ENCODE measurements around the gene TMEM120A.

DNA sequence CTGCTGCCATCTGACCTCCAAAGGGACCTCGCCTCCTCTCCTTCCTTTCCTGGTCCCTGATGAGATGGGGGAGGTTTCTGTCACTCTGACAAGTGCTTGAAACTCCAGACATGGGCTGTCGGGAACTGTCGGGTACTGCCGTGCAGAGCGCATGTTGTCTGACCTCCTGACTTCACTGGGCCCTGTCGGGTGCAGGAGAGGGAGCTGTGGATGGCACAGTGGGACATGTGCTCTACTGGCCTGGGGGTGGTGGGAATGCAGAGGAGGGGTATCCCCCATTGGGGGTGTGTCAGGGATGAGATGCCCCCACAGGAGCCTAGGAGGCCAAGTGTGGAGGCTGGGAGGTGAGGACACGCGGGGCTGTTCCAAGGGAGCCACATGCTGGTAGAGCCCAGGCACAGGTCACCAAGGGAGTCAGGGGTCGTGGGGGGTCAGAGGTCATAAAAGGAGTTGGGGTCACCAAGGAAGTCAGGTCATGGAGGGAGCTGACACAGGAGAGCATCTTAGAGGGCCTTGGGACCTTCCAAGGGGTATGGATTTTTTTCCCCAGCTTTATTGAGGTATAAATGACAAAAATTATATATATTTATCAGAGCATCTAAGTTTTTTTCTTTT is 30.9 kb downstream of the TMEM120A start:
- TF ChIP-seq POLR2A (IDR thresholded peaks at IDR 0.05) (no peak), CTCF (IDR thresholded peaks at IDR 0.05) (no peak)
